Esophagus (tissue), 2 donors: ENCODE data around the gene HECW1. TPM values are rescaled to one million over a fixed set of nuclear protein-coding genes. Genes with fewer than 3 reads are reported as not detected.

Experiments
- H3K27ac ChIP-seq, 2 donors: one replicate each; pipeline ENCODE4 v1.5.1; 2013; ENCODE audit warnings: low read depth in 2 of 2, mild to moderate bottlenecking in 2 of 2, inconsistent platforms in 1 of 2, low read length in 1 of 2, moderate library complexity in 1 of 2
- H3K27me3 ChIP-seq, 2 donors: one replicate each; pipeline ENCODE4 v1.6.1; 2013; ENCODE audit warnings: low read length in 2 of 2, control low read depth in 1 of 2, mild to moderate bottlenecking in 1 of 2; ENCODE audit not compliant: insufficient read depth in 2 of 2, control insufficient read depth in 1 of 2
- H3K36me3 ChIP-seq, 2 donors: one replicate each; pipeline ENCODE4 v1.6.1; 2013; ENCODE audit warnings: low read length in 1 of 2; ENCODE audit not compliant: control insufficient read depth in 2 of 2, insufficient read depth in 2 of 2
- H3K4me1 ChIP-seq, 2 donors: one replicate each; pipeline ENCODE4 v1.6.1; 2013; ENCODE audit warnings: low read length in 1 of 2; ENCODE audit not compliant: control insufficient read depth in 2 of 2, insufficient read depth in 2 of 2
- H3K4me3 ChIP-seq, 2 donors: one replicate each; pipeline ENCODE4 v1.5.1; 2013; ENCODE audit warnings: low read length in 2 of 2, mild to moderate bottlenecking in 2 of 2, low read depth in 1 of 2, moderate library complexity in 1 of 2
- H3K9me3 ChIP-seq, 2 donors: one replicate each; pipeline ENCODE4 v1.6.1; 2013; ENCODE audit warnings: mild to moderate bottlenecking in 2 of 2, low read depth in 1 of 2, low read length in 1 of 2, moderate library complexity in 1 of 2; ENCODE audit not compliant: control insufficient read depth in 2 of 2, insufficient read depth in 1 of 2
- WGBS, 2 donors: extraction: QIAGEN DNeasy Blood & Tissue Kit; methylation state at CpG; one replicate each; pipeline ENCODE4 v1.1.7; 2013; 5-methylcytosine and 5-hydroxymethylcytosine counted together
- polyA plus RNA-seq, 2 donors: library from polyadenylated mRNA; stranded (reverse); fragments of 200-250 nt; gene quantifications; one replicate each; pipeline ENCODE4 v1.2.3, GENCODE V29; 2013
- donor health status: healthy with polysubstance abuse.
- donor health status: Bipolar disorder and iron deficiency.

Gene HECW1
- polyA plus RNA-seq, 2 donors = 0.11 to 0.47 TPM

DNA sequence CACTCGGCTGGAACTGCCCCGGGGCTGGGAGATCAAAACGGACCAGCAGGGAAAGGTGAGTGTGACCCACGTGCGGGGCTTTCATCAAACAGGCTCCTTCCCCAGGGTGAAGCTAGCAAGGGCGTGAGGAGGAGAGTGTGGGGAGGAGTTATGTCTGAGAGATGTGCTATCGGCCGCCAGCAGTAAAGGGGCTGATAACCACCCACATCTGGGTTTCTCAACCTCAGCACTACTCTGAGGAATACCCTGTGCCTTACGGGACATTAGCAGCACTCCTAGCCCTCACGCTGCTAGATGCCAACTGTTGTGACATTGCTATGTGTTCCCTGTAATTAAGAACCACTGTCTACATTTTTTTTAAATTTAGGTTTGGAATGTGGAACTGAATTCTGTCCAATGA, 356.6 kb downstream of the HECW1 start:
- Histone ChIP-seq H3K9me3 (no peaks in the 10 kb centered on the region), H3K27ac (no peak overlapping the region), H3K4me1 (peaks cover 0 to 2% of the 10 kb centered on the region in 2 donors), H3K4me3 (no peak overlapping the region), H3K27me3 (no peaks in the 10 kb centered on the region), H3K36me3 (no peaks in the 10 kb centered on the region)
- 89% methylated on average over 10 of the region's 10 CpGs for WGBS, 2 donors

- WGBS, 2 donors = 83 to 86% methylated on average over 5 of the region's 5 CpGs
- Histone ChIP-seq H3K36me3 (no peaks in the 10 kb centered on the region), H3K27me3 (no peaks in the 10 kb centered on the region), H3K27ac (no peak overlapping the region), H3K9me3 (no peaks in the 10 kb centered on the region), H3K4me1 (peaks cover 0 to 2% of the 10 kb centered on the region in 2 donors), H3K4me3 (no peak overlapping the region)
Observed at GRCh38 chr7:43470110-43470509, 357.7 kb downstream of the HECW1 start.

DNA sequence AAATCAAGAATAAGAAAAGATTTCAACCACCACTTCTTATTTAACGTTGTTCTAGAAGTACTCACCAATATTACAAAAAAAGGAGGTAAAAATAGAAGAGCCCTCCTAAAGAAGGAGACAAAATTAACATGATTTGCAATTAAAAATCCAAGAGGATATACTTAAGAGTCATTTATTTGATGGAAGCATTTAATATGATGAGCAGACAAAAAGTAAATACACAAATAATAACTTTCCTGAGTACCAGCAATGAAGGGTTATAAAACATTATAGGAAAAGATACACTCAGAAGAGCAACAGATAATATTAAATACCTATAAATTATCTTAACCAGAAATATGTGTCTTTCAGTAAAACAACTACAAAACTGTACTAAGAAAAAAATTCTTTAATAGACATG, 363.5 kb downstream of the HECW1 start:
- no peaks in the 10 kb centered on the region for H3K36me3 ChIP-seq
- H3K27me3 ChIP-seq = no peaks in the 10 kb centered on the region
- 86 to 87% methylated on average over 1 of the region's 1 CpG for WGBS, 2 donors
- no peak overlapping the region for H3K4me3 ChIP-seq
- H3K9me3 ChIP-seq = no peaks in the 10 kb centered on the region
- no peaks in the 10 kb centered on the region for H3K4me1 ChIP-seq
- no peak overlapping the region for H3K27ac ChIP-seq

DNA sequence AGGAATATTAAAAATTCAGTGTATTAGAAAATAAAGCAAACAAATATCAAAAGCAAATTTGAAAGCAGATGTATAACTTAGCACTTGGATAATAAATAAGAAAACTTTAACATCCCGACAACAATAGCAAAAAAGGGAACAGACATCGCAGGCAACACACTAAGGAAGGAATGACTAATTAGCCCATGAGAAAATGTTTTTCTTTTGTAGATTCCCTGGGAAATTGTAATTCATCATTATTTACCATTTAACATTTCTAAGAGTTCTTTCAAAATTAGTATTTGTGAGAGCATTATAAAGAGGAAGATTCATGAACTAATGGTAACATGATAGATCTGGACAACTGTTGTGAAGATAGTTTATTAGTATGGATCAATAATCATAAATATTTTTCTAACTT, 364.4 kb downstream of the HECW1 start:
- Histone ChIP-seq H3K36me3 (no peaks in the 10 kb centered on the region), H3K4me3 (no peak overlapping the region), H3K27me3 (no peaks in the 10 kb centered on the region), H3K9me3 (no peaks in the 10 kb centered on the region), H3K4me1 (no peaks in the 10 kb centered on the region), H3K27ac (no peak overlapping the region)
- WGBS, 2 donors = 84 to 96% methylated on average over 2 of the region's 2 CpGs

DNA sequence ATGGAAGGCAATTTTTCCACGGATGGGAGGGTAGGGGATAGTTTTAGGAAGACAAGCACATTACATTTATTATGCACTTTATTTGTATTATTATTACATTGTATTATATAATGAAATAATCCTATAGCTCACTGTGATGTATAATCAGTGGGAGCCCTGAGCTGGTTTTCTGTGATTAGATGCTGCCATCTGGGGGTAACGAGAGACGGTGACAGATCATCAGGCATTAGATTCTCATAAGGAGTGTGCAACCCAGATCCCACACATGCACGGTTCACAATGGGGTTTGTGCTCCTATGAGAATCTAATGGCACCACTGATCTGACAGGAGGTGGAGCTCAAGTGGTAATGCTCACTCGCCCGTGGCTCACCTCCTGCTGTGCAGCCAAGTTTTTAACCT, 366.6 kb downstream of the HECW1 start:
- Histone ChIP-seq H3K27ac (no peak overlapping the region), H3K9me3 (no peaks in the 10 kb centered on the region), H3K27me3 (no peaks in the 10 kb centered on the region), H3K4me1 (no peaks in the 10 kb centered on the region), H3K4me3 (no peak overlapping the region), H3K36me3 (no peaks in the 10 kb centered on the region)
- WGBS, 2 donors = 52 to 80% methylated on average over 6 of the region's 6 CpGs

GRCh38 chr7:43479543-43479942, 367.1 kb downstream of the HECW1 start:
- WGBS, 2 donors = 94 to 96% methylated on average over 14 of the region's 14 CpGs
- Histone ChIP-seq H3K36me3 (no peaks in the 10 kb centered on the region), H3K4me1 (no peaks in the 10 kb centered on the region), H3K27ac (no peak overlapping the region), H3K4me3 (no peak overlapping the region), H3K9me3 (no peaks in the 10 kb centered on the region), H3K27me3 (no peaks in the 10 kb centered on the region)

DNA sequence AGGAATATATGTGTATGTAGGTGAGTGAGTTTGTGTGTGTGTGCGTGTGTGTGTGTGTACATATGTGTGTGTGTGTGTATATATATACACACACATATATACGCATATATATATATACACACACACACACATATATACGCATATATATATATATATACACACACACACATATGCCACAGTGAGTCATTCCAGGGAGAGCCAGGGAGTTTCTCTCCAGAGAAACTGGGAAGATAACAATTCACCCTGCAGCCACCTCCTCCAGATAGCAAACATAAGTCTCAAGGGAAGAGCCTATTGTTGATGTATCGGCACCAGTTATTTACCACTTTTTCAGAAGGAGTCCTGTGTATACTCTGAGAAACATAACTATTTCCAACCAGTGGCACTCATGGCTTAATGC, 368.1 kb downstream of the HECW1 start:
- no peak overlapping the region for H3K27ac ChIP-seq
- H3K4me3 ChIP-seq = no peak overlapping the region
- no peaks in the 10 kb centered on the region for H3K4me1 ChIP-seq
- no peaks in the 10 kb centered on the region for H3K9me3 ChIP-seq
- WGBS, 2 donors = 80 to 85% methylated on average over 4 of the region's 4 CpGs
- no peaks in the 10 kb centered on the region for H3K27me3 ChIP-seq
- H3K36me3 ChIP-seq = no peaks in the 10 kb centered on the region

- no peaks in the 10 kb centered on the region for H3K36me3 ChIP-seq
- H3K4me3 ChIP-seq = no peak overlapping the region
- WGBS, 2 donors = 56 to 63% methylated on average over 8 of the region's 8 CpGs
- no peaks in the 10 kb centered on the region for H3K4me1 ChIP-seq
- H3K9me3 ChIP-seq = no peaks in the 10 kb centered on the region
- H3K27ac ChIP-seq = no peak overlapping the region
- H3K27me3 ChIP-seq = no peaks in the 10 kb centered on the region
Observed at GRCh38 chr7:43481902-43482678, 369.6 kb downstream of the HECW1 start.

GRCh38 chr7:43482679-43483252, 370.3 kb downstream of the HECW1 start:
- no peaks in the 10 kb centered on the region for H3K36me3 ChIP-seq
- H3K9me3 ChIP-seq = no peaks in the 10 kb centered on the region
- no peaks in the 10 kb centered on the region for H3K27me3 ChIP-seq
- no peak overlapping the region for H3K27ac ChIP-seq
- WGBS, 2 donors = 70 to 82% methylated on average over 5 of the region's 5 CpGs
- H3K4me1 ChIP-seq = no peaks in the 10 kb centered on the region
- no peak overlapping the region for H3K4me3 ChIP-seq
